Thoracic aorta (tissue), 2 donors: Measurements from ENCODE around the gene SDSL. TPM values are rescaled to one million over a fixed set of nuclear protein-coding genes. Genes with fewer than 3 reads are reported as not detected.

Experiments
- ATAC-seq: fragments of 150-250 bp; one replicate; pipeline ENCODE4 v1.8.0; 2017; ENCODE audit warnings: low read depth; ENCODE audit not compliant: insufficient number of reproducible peaks, low FRiP score
- DNase-seq: peaks from one replicate; pipeline ENCODE4 v3.0.0-alpha.2; 2020; ENCODE audit warnings: low spot score
- H3K27ac ChIP-seq, 2 donors: fragments of 200-600 bp; sonication (generic); 1 replicate in 1 of 2; 2 replicates in 1 of 2; pipeline ENCODE4 v1.5.1; 2016; ENCODE audit warnings: mild to moderate bottlenecking in 2 of 2, moderate library complexity in 2 of 2
- H3K27me3 ChIP-seq: fragments of 200-600 bp; sonication (generic); replicated peaks from 2 replicates; pipeline ENCODE4 v1.6.0; 2016; ENCODE audit warnings: mild to moderate bottlenecking; ENCODE audit not compliant: insufficient read depth
- H3K36me3 ChIP-seq: fragments of 200-600 bp; sonication (generic); one replicate; pipeline ENCODE4 v1.5.1; 2016
- H3K4me1 ChIP-seq, 2 donors: fragments of 200-600 bp; sonication (generic); 1 replicate in 1 of 2; 2 replicates in 1 of 2; pipeline versions ENCODE4 v1.5.1 to v1.6.0; 2016; ENCODE audit warnings: low read depth in 2 of 2, mild to moderate bottlenecking in 1 of 2; ENCODE audit not compliant: control insufficient read depth in 1 of 2
- H3K4me3 ChIP-seq: fragments of 200-600 bp; sonication (generic); 2 replicates; pipeline ENCODE4 v1.5.1; 2016; ENCODE audit warnings: mild to moderate bottlenecking
- H3K9me3 ChIP-seq: fragments of 200-600 bp; sonication (generic); 2 replicates; pipeline ENCODE4 v1.5.1; 2016
- total RNA-seq, 2 donors: library from RNA; depleted of rRNA; stranded (reverse); fragments of >200 nt; gene quantifications; one replicate each; pipeline versions ENCODE4 v1.1.0 to v1.2.3, GENCODE V29; 2016
- TF ChIP-seq, protein P1 (sequence below): fragments of 200-600 bp; sonication (generic); IDR thresholded peaks from one replicate; pipeline ENCODE4 v1.5.1; 2019; ENCODE audit warnings: antibody characterized with exemption

Gene SDSL
- total RNA-seq, 2 donors from 2014 or later: 3.5 to 9.0 TPM

DNA sequence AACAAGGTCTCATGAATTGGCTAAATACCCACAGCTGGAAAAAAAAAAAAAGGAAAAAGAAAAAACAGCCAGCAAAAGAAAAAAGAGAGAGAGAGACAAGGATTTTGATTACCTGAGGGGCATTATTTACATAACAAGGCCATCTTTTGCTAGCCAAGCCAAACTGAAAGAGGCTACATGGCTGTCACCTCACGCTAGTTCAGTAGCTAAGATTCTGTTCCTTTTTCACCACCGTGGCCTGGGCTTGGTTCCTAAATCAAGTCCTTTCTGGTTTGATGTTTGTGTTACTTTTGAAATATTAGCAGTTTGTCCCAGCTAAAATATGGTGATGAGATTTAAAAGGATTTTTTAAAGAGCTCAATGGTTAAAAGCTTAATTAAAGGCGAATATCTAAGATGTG, 16.5 kb upstream of the SDSL start:
- no peaks in the 10 kb centered on the region for H3K9me3 ChIP-seq
- H3K36me3 ChIP-seq: no peaks in the 10 kb centered on the region
- H3K4me1 ChIP-seq: peaks cover 0 to 12% of the 10 kb centered on the region in 2 donors
- no peak overlapping the region for H3K4me3 ChIP-seq
- no peaks in the 10 kb centered on the region for H3K27me3 ChIP-seq
- TF ChIP-seq, protein P1, sequence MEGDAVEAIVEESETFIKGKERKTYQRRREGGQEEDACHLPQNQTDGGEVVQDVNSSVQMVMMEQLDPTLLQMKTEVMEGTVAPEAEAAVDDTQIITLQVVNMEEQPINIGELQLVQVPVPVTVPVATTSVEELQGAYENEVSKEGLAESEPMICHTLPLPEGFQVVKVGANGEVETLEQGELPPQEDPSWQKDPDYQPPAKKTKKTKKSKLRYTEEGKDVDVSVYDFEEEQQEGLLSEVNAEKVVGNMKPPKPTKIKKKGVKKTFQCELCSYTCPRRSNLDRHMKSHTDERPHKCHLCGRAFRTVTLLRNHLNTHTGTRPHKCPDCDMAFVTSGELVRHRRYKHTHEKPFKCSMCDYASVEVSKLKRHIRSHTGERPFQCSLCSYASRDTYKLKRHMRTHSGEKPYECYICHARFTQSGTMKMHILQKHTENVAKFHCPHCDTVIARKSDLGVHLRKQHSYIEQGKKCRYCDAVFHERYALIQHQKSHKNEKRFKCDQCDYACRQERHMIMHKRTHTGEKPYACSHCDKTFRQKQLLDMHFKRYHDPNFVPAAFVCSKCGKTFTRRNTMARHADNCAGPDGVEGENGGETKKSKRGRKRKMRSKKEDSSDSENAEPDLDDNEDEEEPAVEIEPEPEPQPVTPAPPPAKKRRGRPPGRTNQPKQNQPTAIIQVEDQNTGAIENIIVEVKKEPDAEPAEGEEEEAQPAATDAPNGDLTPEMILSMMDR: no peak
- H3K27ac ChIP-seq: no peak overlapping the region
- DNase-seq (no peak), ATAC-seq (no peak)

DNA sequence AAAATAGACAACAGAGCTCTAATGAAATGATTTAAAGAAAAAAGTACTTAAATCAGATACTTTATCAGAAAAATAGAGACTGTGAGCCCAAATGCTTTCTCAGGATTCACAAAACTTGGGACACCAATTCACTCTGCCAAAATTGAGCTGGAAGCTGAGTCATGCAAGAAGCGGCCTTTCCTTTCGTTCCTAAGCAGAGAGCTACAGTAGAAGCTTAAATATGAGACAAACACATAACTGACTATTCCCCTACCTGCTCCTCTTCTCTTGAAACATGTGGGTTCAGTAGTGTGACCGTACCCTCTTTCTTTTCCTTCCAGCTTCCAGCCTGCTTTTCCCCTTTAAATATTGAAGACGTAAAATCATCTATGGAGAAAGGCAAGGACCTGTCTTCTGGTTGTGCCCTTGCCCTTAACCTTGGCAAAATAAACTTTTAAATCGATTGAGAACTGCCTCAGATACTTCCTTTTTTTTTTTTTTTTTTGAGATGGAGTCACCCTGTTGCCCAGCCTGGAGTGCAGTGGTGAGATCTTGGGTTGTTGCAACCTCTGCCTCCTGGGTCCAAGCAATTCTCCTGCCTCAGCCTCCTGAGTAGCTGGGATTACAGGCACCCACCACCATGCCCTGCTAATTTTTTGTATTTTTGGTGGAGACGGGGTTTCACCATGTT, 14.1 kb upstream of the SDSL start:
- H3K9me3 ChIP-seq: no peaks in the 10 kb centered on the region
- H3K27me3 ChIP-seq: no peaks in the 10 kb centered on the region
- TF ChIP-seq, protein P1: no peak
- H3K4me1 ChIP-seq: peaks cover 0 to 12% of the 10 kb centered on the region in 2 donors
- H3K36me3 ChIP-seq: no peaks in the 10 kb centered on the region
- H3K27ac ChIP-seq: no peak overlapping the region
- no peak overlapping the region for H3K4me3 ChIP-seq
- no peak for DNase-seq
- ATAC-seq: no peak

DNA sequence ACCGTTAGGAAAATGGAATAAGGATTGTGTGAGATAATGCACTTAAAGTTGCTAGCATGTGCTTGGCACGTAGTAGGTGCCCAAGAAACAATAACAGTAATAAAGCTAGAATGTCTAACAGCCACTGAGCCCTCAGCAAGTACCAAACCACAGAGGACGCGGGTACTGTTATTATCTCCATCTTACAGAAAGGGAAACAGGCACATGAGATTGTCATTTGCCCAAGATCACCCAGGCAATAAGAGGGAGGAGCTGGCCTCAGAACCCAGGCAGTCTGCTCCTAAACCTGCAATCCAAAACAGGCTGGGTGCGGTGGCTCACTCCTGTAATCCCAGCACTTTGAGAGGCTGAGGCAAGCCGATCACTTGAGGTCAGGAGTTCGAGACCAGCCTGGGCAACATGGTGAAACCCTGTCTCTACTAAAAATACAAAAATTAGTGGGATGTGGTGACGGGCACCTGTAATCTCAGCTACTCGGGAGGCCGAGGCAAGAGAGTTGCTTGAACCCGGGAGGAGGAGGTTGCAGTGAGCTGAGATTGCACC, 13.4 kb upstream of the SDSL start:
- no peak overlapping the region for H3K4me3 ChIP-seq
- peaks cover 0 to 12% of the 10 kb centered on the region in 2 donors for H3K4me1 ChIP-seq
- ATAC-seq (no peak), DNase-seq (no peak)
- H3K9me3 ChIP-seq: no peaks in the 10 kb centered on the region
- no peaks in the 10 kb centered on the region for H3K27me3 ChIP-seq
- H3K27ac ChIP-seq: no peak overlapping the region
- H3K36me3 ChIP-seq: no peaks in the 10 kb centered on the region
- TF ChIP-seq, protein P1: no peak

DNA sequence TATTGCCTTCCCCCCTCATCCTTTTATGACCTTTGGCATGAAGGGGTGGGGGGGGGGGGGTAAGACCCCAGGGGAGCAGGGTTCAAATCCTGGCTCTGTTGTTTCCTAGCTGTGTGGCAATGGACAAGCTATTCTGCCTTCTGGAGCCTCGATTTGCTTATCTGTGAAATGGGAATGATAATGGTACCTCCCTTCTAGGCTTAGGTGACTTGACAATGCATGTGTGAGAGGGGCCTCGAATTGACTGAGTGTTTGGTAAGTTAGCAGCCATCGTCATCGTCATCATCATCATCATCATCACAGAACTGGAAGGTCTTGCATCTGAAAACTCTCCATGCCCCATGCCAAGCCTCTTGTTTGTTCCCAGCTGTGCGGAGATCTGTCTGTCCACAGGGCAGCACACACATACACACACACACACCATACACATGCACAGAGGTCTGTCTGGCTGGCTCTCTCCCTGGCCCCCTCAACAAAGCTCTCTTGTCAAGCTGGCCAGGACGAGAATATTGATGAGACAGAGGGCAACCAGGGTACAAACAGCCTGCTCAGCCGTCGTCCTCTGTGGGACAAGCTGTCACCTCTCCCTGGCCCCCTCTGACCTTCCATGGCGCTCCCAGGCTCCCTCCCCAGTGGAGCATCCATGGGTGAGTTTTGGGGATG, 12.6 kb upstream of the SDSL start:
- no peaks in the 10 kb centered on the region for H3K27me3 ChIP-seq
- H3K27ac ChIP-seq: no peak overlapping the region
- H3K9me3 ChIP-seq: no peaks in the 10 kb centered on the region
- no peak for DNase-seq
- peaks cover 0 to 12% of the 10 kb centered on the region in 2 donors for H3K4me1 ChIP-seq
- ATAC-seq: no peak
- H3K36me3 ChIP-seq: no peaks in the 10 kb centered on the region
- H3K4me3 ChIP-seq: no peak overlapping the region
- TF ChIP-seq, protein P1: no peak

DNA sequence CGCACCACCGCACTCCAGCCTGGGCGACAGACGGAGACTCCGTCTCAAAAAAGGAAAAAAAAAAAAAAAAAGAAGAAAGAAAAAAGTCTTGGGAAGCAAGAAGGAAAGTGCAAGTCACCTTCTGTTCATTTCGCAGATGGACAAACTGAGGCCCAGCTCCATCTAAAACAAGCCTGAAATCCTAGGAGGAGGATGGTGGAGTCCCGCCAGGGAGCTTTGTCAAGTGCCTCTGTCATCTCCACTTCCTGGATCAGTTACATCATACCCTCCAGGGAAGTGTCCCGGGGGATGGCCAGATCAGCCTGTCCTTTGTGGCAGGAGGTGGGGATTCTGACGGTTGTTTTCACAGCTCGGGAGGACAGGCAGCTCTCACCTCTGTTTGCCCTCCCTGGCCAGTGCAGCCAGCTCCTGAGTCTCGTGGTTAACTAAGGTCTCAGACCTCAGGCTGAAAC, 8.7 kb upstream of the SDSL start:
- DNase-seq (no peak), ATAC-seq (no peak)
- no peaks in the 10 kb centered on the region for H3K27me3 ChIP-seq
- no peak overlapping the region for H3K27ac ChIP-seq
- H3K4me1 ChIP-seq: peaks cover 0 to under 1% of the 10 kb centered on the region in 2 donors
- H3K4me3 ChIP-seq: no peak overlapping the region
- no peaks in the 10 kb centered on the region for H3K9me3 ChIP-seq
- TF ChIP-seq, protein P1: no peak
- no peaks in the 10 kb centered on the region for H3K36me3 ChIP-seq
